Measurements from ENCODE around the gene MAD2L1BP. TPM values are rescaled to one million over a fixed set of nuclear protein-coding genes. Genes with fewer than 3 reads are reported as not detected.

The MAD2L1BP gene
- polyA plus RNA-seq, 1 of the 3 experiments (the other 2 are of a cell fraction), result 30.9 TPM

GRCh38 chr6:43608807-43609206 is 26.8 kb upstream of the MAD2L1BP start:
- no peak for DNase-seq
- Histone ChIP-seq H3K36me3 (replicated peaks in 1 of 2; ENCODE audit: control insufficient read depth in 1 of 2, insufficient read depth in 2 of 2, low read length in 1 of 2) (peaks cover 39 to 72% of the 10 kb centered on the region in 2 experiments), H3K9ac (no peak overlapping the region), H3K79me2 (ENCODE audit: insufficient read depth) (peaks cover 22% of the 10 kb centered on the region), H2AFZ (ENCODE audit: low read depth) (no peak overlapping the region), H3K9me2 (no peaks in the 10 kb centered on the region), H3F3A (replicated peaks; ENCODE audit: insufficient read depth) (peaks cover 17% of the 10 kb centered on the region), H3K27ac (ENCODE audit: low read depth in 2 of 2, low read length in 1 of 2) (no peak overlapping the region), H3K9me3 (no peaks in the 10 kb centered on the region), H4K20me1 (ENCODE audit: insufficient read depth) (0 out of 2 replicates have a peak, but pooled peaks cover 3% of the 10 kb centered on the region), H3K4me1 (ENCODE audit: control insufficient read depth in 1 of 2, insufficient read depth in 2 of 2, low read depth in 1 of 2, low read length in 1 of 2) (peaks cover 0 to 9% of the 10 kb centered on the region in 2 experiments; a peak in 2 of 4 replicates), H3K4me2 (no peak overlapping the region), H3K4me3 (ENCODE audit: low read depth in 2 of 2, low read length in 1 of 2) (no peak overlapping the region), H3K27me3 (ENCODE audit: insufficient read depth) (no peaks in the 10 kb centered on the region)
- TF ChIP-seq, protein P1, sequence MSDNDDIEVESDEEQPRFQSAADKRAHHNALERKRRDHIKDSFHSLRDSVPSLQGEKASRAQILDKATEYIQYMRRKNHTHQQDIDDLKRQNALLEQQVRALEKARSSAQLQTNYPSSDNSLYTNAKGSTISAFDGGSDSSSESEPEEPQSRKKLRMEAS (IDR thresholded peaks at IDR 0.05; ENCODE audit: low read depth), result no peak
- TF ChIP-seq, protein P2, sequence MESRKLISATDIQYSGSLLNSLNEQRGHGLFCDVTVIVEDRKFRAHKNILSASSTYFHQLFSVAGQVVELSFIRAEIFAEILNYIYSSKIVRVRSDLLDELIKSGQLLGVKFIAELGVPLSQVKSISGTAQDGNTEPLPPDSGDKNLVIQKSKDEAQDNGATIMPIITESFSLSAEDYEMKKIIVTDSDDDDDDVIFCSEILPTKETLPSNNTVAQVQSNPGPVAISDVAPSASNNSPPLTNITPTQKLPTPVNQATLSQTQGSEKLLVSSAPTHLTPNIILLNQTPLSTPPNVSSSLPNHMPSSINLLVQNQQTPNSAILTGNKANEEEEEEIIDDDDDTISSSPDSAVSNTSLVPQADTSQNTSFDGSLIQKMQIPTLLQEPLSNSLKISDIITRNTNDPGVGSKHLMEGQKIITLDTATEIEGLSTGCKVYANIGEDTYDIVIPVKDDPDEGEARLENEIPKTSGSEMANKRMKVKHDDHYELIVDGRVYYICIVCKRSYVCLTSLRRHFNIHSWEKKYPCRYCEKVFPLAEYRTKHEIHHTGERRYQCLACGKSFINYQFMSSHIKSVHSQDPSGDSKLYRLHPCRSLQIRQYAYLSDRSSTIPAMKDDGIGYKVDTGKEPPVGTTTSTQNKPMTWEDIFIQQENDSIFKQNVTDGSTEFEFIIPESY (IDR thresholded peaks at IDR 0.05; ENCODE audit: borderline replicate concordance, low read depth), result no peak
- TF ChIP-seq JUND (IDR thresholded peaks at IDR 0.05) (no peak), SMC3 (IDR thresholded peaks at IDR 0.05; ENCODE audit: low read depth, low read length) (no peak), RAD21 (IDR thresholded peaks at IDR 0.05; ENCODE audit: low read length) (no peak), YY1 (IDR thresholded peaks at IDR 0.05; ENCODE audit: low read depth) (no peak), PBX3 (IDR thresholded peaks at IDR 0.05) (no peak), POLR2AphosphoS5 (IDR thresholded peaks at IDR 0.05; ENCODE audit: low read depth, low read length) (no peak), NRF1 (IDR thresholded peaks at IDR 0.05; ENCODE audit: low read depth, low read length) (no peak), EZH2phosphoT487 (IDR thresholded peaks at IDR 0.05; ENCODE audit: borderline replicate concordance, low read depth) (no peak), CHD2 (IDR thresholded peaks at IDR 0.05; ENCODE audit: low read length, partially characterized antibody) (no peak), MEF2A (IDR thresholded peaks at IDR 0.05; ENCODE audit: borderline replicate concordance, low read depth) (no peak), TAF1 (IDR thresholded peaks at IDR 0.05; ENCODE audit: borderline replicate concordance, low read depth, low read length) (no peak), EP300 (IDR thresholded peaks at IDR 0.05; ENCODE audit: borderline replicate concordance in 1 of 2, low read depth in 1 of 2, low read length in 1 of 2) (no peak)
- TF ChIP-seq, protein P3, sequence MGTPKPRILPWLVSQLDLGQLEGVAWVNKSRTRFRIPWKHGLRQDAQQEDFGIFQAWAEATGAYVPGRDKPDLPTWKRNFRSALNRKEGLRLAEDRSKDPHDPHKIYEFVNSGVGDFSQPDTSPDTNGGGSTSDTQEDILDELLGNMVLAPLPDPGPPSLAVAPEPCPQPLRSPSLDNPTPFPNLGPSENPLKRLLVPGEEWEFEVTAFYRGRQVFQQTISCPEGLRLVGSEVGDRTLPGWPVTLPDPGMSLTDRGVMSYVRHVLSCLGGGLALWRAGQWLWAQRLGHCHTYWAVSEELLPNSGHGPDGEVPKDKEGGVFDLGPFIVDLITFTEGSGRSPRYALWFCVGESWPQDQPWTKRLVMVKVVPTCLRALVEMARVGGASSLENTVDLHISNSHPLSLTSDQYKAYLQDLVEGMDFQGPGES (IDR thresholded peaks at IDR 0.05; ENCODE audit: low read depth, low read length), result no peak
- CTCF ChIA-PET, result interaction anchor here (0.6 to 3.7 kb wide), 44 partner anchors 9 to 583 kb away, joined by 3 to 39 read pairs (median 4); partner anchors contain the start of genes GTPBP2, MAD2L1BP, MRPS18A and XPO5
- WGBS (ENCODE audit: low lambda C conversion rate), result 90% methylated on average over 1 of the region's 1 CpG
- POLR2A ChIA-PET, result interaction anchor here (0.6 to 1.5 kb wide), 2 partner anchors 21 to 359 kb away, joined by 3 to 5 read pairs; partner anchors contain the start of gene GTPBP2

Measured in SK-N-SH (cell line).